Caco-2 (cell line): ENCODE measurements around the gene FER. TPM values are rescaled to one million over a fixed set of nuclear protein-coding genes. Genes with fewer than 3 reads are reported as not detected.

Experiments
- BruUV-seq: library from RNA; stranded (reverse); fragments of 400-500 nt; replicated peaks from 2 replicates; lab custom pipeline; 2021; lab: Mats Ljungman, UMichigan
- CTCF ChIA-PET: fragments of 300-600 bp; sonication (Branson Sonifier 250); formaldehyde crosslinking; loops from one replicate; lab custom pipeline; 2022; ENCODE audit warnings: antibody characterized with exemption; lab: Charles Lee
- POLR2A ChIA-PET: fragments of 300-600 bp; sonication (Branson Sonifier 250); formaldehyde crosslinking; loops from one replicate; lab custom pipeline; 2022; ENCODE audit warnings: antibody characterized with exemption; lab: Charles Lee
- DNase-seq, 2 experiments: peaks; one replicate each; pipeline versions ENCODE4 v3.0.0 to v3.0.0-alpha.2; 2020 to 2022
- H3K27me3 ChIP-seq: replicated peaks from 2 replicates; pipeline ENCODE4 v1.6.0; 2011; ENCODE audit warnings: low read length; ENCODE audit not compliant: control insufficient read depth, insufficient read depth
- H3K36me3 ChIP-seq: 2 replicates; pipeline ENCODE4 v1.5.1; 2011; ENCODE audit warnings: low read length; ENCODE audit not compliant: control insufficient read depth, insufficient read depth
- H3K4me1 ChIP-seq: fragments of 250-450 bp; sonication (Bioruptor Pico); 2 replicates; pipeline ENCODE4 v1.5.1; 2020; ENCODE audit warnings: mild to moderate bottlenecking
- H3K4me3 ChIP-seq: 2 replicates; pipeline ENCODE4 v1.5.1; 2011; ENCODE audit warnings: low read depth, mild to moderate bottlenecking, control low read depth, low read length
- H3K9me3 ChIP-seq: fragments of 250-450 bp; sonication (Bioruptor Pico); 2 replicates; pipeline ENCODE4 v1.5.1; 2020; ENCODE audit warnings: mild to moderate bottlenecking, moderate library complexity
- H3K27ac Mint-ChIP-seq: one replicate; pipeline ENCODE4 v1.8.0; 2022; ENCODE audit warnings: mixed read lengths; ENCODE audit not compliant: unreplicated experiment
- H3K27me3 Mint-ChIP-seq: one replicate; pipeline ENCODE4 v1.8.0; 2022; ENCODE audit warnings: mixed read lengths; ENCODE audit not compliant: insufficient read depth, unreplicated experiment
- H3K36me3 Mint-ChIP-seq: one replicate; pipeline ENCODE4 v1.8.0; 2022; ENCODE audit warnings: mild to moderate bottlenecking, mixed read lengths; ENCODE audit not compliant: insufficient read depth, unreplicated experiment
- H3K4me1 Mint-ChIP-seq: one replicate; pipeline ENCODE4 v1.8.0; 2022; ENCODE audit warnings: low read depth, mixed read lengths; ENCODE audit not compliant: unreplicated experiment
- H3K4me3 Mint-ChIP-seq: one replicate; pipeline ENCODE4 v1.8.0; 2022; ENCODE audit warnings: mild to moderate bottlenecking, moderate library complexity, mixed read lengths; ENCODE audit not compliant: unreplicated experiment
- H3K9me3 Mint-ChIP-seq: one replicate; pipeline ENCODE4 v1.8.0; 2022; ENCODE audit warnings: mixed read lengths; ENCODE audit not compliant: unreplicated experiment
- CTCF ChIP-seq, 2 experiments: fragments of 200-600 bp in 1 of 2; IDR thresholded peaks; 1 replicate in 1 of 2; 2 replicates in 1 of 2; pipeline versions ENCODE4 v1.5.1 to v1.8.0; 2011 to 2022; ENCODE audit warnings: antibody characterized with exemption in 1 of 2, control low read depth in 1 of 2, inconsistent platforms in 1 of 2, low read depth in 1 of 2, low read length in 1 of 2, mild to moderate bottlenecking in 1 of 2, moderate library complexity in 1 of 2; ENCODE audit not compliant: insufficient read depth in 1 of 2, severe bottlenecking in 1 of 2, unreplicated experiment in 1 of 2
- intact Hi-C: fragments of 100-400 bp; cut with micrococcal nuclease; formaldehyde crosslinking; loops from one replicate; pipeline ENCODE4 v1.10.0; 2022; ENCODE audit not compliant: unreplicated experiment
- total RNA-seq: library from RNA; stranded (reverse); gene quantifications from 2 replicates; pipeline ENCODE4 v1.2.3, GENCODE V29; 2022

The FER gene
- total RNA-seq, 1 experiment from 2014 or later, result 43.1 TPM

DNA sequence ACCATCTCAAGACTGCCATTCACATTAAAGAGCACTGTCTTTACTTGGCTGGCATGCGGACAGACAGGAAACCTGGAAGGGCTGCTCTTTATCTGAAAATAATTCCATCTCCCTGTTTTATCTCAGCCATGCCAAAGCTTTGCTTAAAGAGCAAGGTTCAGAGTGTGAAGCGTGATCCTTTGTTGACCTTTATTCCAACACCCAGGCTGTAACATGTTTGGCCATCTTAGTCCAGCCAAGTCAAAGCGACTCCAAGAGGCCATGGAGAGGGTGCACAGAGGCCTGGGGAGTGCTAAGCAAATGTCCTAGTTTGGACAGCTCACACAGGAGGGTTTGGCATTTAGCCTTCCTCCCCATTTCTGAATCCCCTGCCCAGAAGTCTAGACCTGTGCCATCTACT is 467.3 kb downstream of the FER start:
- H3K4me1 Mint-ChIP-seq, result peaks cover 7% of the 10 kb centered on the region
- no peaks in the 10 kb centered on the region for H3K4me1 ChIP-seq
- peaks cover 2% of the 10 kb centered on the region for H3K27me3 Mint-ChIP-seq
- H3K4me3 ChIP-seq, result no peak overlapping the region
- no peak overlapping the region for H3K4me3 Mint-ChIP-seq
- H3K36me3 Mint-ChIP-seq, result no peaks in the 10 kb centered on the region
- DNase-seq, result no peak
- no peaks in the 10 kb centered on the region for H3K36me3 ChIP-seq
- H3K9me3 Mint-ChIP-seq, result no peaks in the 10 kb centered on the region
- POLR2A ChIA-PET, result no interaction called here
- no TSS peak for BruUV-seq
- H3K27me3 ChIP-seq, result no peaks in the 10 kb centered on the region
- peaks cover 6% of the 10 kb centered on the region; the same call in 1 of the 2 replicates for H3K9me3 ChIP-seq
- CTCF ChIA-PET, result no interaction called here
- no peak for TF ChIP-seq CTCF (IDR thresholded peaks at IDR 0.05; ENCODE audit: insufficient read depth in 1 of 2, low read depth in 1 of 2, low read length in 1 of 2, severe bottlenecking in 1 of 2, unreplicated experiment in 1 of 2)
- intact Hi-C loops, result no loop called here
- no peak overlapping the region for H3K27ac Mint-ChIP-seq

- Mint-ChIP-seq H3K4me3 (no peak overlapping the region), H3K4me1 (peaks cover 7% of the 10 kb centered on the region), H3K9me3 (no peaks in the 10 kb centered on the region), H3K27me3 (no peaks in the 10 kb centered on the region), H3K36me3 (no peaks in the 10 kb centered on the region), H3K27ac (no peak overlapping the region)
- no TSS peak for BruUV-seq
- H3K27me3 ChIP-seq, result no peaks in the 10 kb centered on the region
- H3K4me3 ChIP-seq, result no peak overlapping the region
- DNase-seq, result no peak
- intact Hi-C loops, result no loop called here
- no peak for TF ChIP-seq CTCF (IDR thresholded peaks at IDR 0.05; ENCODE audit: insufficient read depth in 1 of 2, low read depth in 1 of 2, low read length in 1 of 2, severe bottlenecking in 1 of 2, unreplicated experiment in 1 of 2)
- H3K4me1 ChIP-seq, result no peaks in the 10 kb centered on the region
- ChIA-PET POLR2A (no interaction called here), CTCF (no interaction called here)
- H3K9me3 ChIP-seq, result 0 out of 2 replicates have a peak, but pooled peaks cover 4% of the 10 kb centered on the region
- H3K36me3 ChIP-seq, result no peaks in the 10 kb centered on the region
Measured at GRCh38 chr5:109218818-109219217, 471.1 kb downstream of the FER start.

- H3K27ac Mint-ChIP-seq, result no peak overlapping the region
- Histone ChIP-seq H3K4me3 (no peak overlapping the region), H3K9me3 (0 out of 2 replicates have a peak, but pooled peaks cover 4% of the 10 kb centered on the region), H3K4me1 (no peaks in the 10 kb centered on the region), H3K36me3 (no peaks in the 10 kb centered on the region), H3K27me3 (no peaks in the 10 kb centered on the region)
- H3K36me3 Mint-ChIP-seq, result no peaks in the 10 kb centered on the region
- TF ChIP-seq CTCF (IDR thresholded peaks at IDR 0.05; ENCODE audit: insufficient read depth in 1 of 2, low read depth in 1 of 2, low read length in 1 of 2, severe bottlenecking in 1 of 2, unreplicated experiment in 1 of 2), result no peak
- H3K27me3 Mint-ChIP-seq, result no peaks in the 10 kb centered on the region
- DNase-seq, result no peak
- no peak overlapping the region for H3K4me3 Mint-ChIP-seq
- CTCF ChIA-PET, result no interaction called here
- BruUV-seq, result no TSS peak
- intact Hi-C loops, result no loop called here
- H3K9me3 Mint-ChIP-seq, result no peaks in the 10 kb centered on the region
- POLR2A ChIA-PET, result no interaction called here
- peaks cover 5% of the 10 kb centered on the region for H3K4me1 Mint-ChIP-seq
Measured at GRCh38 chr5:109223531-109223930, 475.8 kb downstream of the FER start.
